Esophagus muscularis mucosa (tissue), 3 donors: ENCODE data around the gene PNMT.

Source experiments
- POLR2A ChIP-seq: fragments of 450-650 bp; IDR thresholded peaks from one replicate; pipeline ENCODE4 v1.6.1; 2017; ENCODE audit warnings: antibody characterized with exemption, moderate library complexity, mild to moderate bottlenecking, low read depth
- POLR2AphosphoS5 ChIP-seq, 2 donors: sonication (generic); formaldehyde crosslinking; IDR thresholded peaks; one replicate each; pipeline ENCODE4 v1.6.1; 2017; ENCODE audit warnings: antibody characterized with exemption in 2 of 2
- TF ChIP-seq, protein P1 (sequence below), 3 experiments: fragments of 200-600 bp in 2 of 3; fragments of 450-650 bp in 1 of 3; sonication (generic) in 2 of 3; IDR thresholded peaks; one replicate each; pipeline ENCODE4 v1.5.1; 2017 to 2019; ENCODE audit warnings: antibody characterized with exemption in 3 of 3, mild to moderate bottlenecking in 2 of 3, moderate library complexity in 1 of 3

DNA sequence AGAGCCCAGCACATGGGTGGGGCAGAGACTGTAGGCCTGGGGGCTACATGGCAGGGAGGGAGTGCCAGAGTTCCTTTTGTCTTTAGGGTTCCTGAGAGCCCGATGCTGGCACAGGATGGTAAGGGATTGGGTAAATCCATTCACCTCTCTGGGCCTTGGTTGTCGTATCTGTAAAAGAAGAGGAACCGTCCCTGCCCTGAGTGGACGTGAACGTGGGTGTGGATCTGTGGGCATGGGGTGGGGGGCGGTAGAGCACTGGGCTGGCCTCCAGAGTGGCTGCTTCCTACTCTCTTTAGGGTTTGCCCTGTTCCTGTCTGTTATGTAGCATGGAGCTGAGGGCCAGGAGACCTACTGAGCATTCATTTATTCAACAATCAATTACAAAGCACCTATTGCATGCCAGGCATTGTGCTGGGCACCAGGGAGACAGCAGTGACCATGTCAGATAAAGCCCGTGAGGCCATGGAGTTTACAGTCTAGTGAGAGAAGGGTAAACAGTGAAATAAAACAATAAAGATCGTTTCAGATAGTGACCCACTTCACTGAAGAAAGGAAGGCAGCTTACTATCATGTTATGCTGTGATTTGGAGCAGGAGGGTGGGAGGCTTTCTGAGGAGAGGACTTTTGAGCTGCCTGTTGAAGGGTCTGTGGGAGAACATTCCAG lies 16.2 kb upstream of the PNMT start:
- TF ChIP-seq POLR2A (no peak), POLR2AphosphoS5 (IDR thresholded peaks at IDR 0.05) (no peak)
- TF ChIP-seq, protein P1, sequence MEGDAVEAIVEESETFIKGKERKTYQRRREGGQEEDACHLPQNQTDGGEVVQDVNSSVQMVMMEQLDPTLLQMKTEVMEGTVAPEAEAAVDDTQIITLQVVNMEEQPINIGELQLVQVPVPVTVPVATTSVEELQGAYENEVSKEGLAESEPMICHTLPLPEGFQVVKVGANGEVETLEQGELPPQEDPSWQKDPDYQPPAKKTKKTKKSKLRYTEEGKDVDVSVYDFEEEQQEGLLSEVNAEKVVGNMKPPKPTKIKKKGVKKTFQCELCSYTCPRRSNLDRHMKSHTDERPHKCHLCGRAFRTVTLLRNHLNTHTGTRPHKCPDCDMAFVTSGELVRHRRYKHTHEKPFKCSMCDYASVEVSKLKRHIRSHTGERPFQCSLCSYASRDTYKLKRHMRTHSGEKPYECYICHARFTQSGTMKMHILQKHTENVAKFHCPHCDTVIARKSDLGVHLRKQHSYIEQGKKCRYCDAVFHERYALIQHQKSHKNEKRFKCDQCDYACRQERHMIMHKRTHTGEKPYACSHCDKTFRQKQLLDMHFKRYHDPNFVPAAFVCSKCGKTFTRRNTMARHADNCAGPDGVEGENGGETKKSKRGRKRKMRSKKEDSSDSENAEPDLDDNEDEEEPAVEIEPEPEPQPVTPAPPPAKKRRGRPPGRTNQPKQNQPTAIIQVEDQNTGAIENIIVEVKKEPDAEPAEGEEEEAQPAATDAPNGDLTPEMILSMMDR (IDR thresholded peaks at IDR 0.05), result no peak
